Astrocyte of the spinal cord (primary cell): ENCODE data around the gene PRAF2.
A peak's percentile ranks its signal among the peaks of the same experiment; 100 is the strongest.

Experiments
- DNase-seq: peaks from one replicate; pipeline ENCODE4 v3.0.0; 2011; ENCODE audit warnings: low read depth, low spot score
- H3K4me3 ChIP-seq: 2 replicates; pipeline ENCODE4 v1.5.1; 2011; ENCODE audit warnings: low read depth, mild to moderate bottlenecking, low read length, moderate library complexity
- CTCF ChIP-seq: IDR thresholded peaks from 2 replicates; pipeline ENCODE4 v1.5.1; 2012; ENCODE audit warnings: low read depth, mild to moderate bottlenecking, low read length, inconsistent platforms
- in situ Hi-C: cut with HindIII; loops from 2 replicates; pipeline ENCODE4 v1.10.0; 2017; ENCODE audit warnings: low sequenced_read_pairs

PRAF2 gene

GRCh38 chrX:49111791-49112190, 38.0 kb upstream of the PRAF2 start:
- H3K4me3 ChIP-seq, result no peak overlapping the region
- in situ Hi-C loops, result no loop called here
- no peak for TF ChIP-seq CTCF
- no peak for DNase-seq

- no peak for DNase-seq
- in situ Hi-C loops, result no loop called here
- H3K4me3 ChIP-seq, result no peak overlapping the region
These were observed 36.6 kb upstream of the PRAF2 start for GRCh38 chrX:49110417-49110816.

GRCh38 chrX:49108641-49109040, 34.8 kb upstream of the PRAF2 start:
- no peak for DNase-seq
- TF ChIP-seq CTCF, result no peak
- no peak overlapping the region for H3K4me3 ChIP-seq
- in situ Hi-C loops, result no loop called here

More at GRCh38 chrX:49110417-49110816, 36.6 kb upstream of the PRAF2 start:
- no peak for TF ChIP-seq CTCF

GRCh38 chrX:49106930-49107329, 33.1 kb upstream of the PRAF2 start:
- in situ Hi-C loops, result no loop called here
- DNase-seq, result peak; percentile 39
- H3K4me3 ChIP-seq, result no peak overlapping the region
- TF ChIP-seq CTCF, result peak; percentile 58

GRCh38 chrX:49106296-49106695, 32.5 kb upstream of the PRAF2 start:
- in situ Hi-C loops, result no loop called here
- TF ChIP-seq CTCF, result no peak

GRCh38 chrX:49103637-49104036, 29.8 kb upstream of the PRAF2 start:
- no peak overlapping the region for H3K4me3 ChIP-seq
- in situ Hi-C loops, result no loop called here
- TF ChIP-seq CTCF, result no peak
- no peak for DNase-seq

More at GRCh38 chrX:49106296-49106695, 32.5 kb upstream of the PRAF2 start:
- DNase-seq, result no peak
- H3K4me3 ChIP-seq, result no peak overlapping the region

- H3K4me3 ChIP-seq, result no peak overlapping the region
- no peak for DNase-seq
- no peak for TF ChIP-seq CTCF
- in situ Hi-C loops, result no loop called here
These were observed 28.4 kb upstream of the PRAF2 start for GRCh38 chrX:49102190-49102589.
